ENCODE results near the gene NNMT. TPM values are rescaled to one million over a fixed set of nuclear protein-coding genes. Genes with fewer than 3 reads are reported as not detected.

The NNMT gene
- total and polyA plus RNA-seq, 9 of the 15 experiments (the other 6 are each of a cell fraction or from before 2014, with no cell fraction given) = 6.1 to 15.0 (median 11.2) TPM

DNA sequence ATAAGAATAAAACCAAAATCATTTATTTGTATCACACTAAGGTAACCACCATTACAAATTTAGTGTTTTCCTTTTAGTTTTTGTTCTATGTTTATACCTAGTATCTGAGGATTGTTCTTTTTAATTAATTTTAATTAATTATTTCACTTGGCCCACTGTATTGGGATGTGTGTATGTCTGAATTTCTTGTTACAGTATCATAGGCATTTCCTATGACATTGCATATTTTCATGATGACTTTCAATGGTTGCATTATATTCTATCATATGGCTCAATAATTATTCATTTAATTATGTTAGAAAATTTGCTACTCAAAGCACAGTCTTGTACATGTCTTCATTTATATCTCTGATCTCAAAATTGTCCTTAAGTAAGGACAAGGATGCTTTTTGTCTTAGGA is 63.1 kb downstream of the NNMT start:
- BruUV-seq (replicated peaks) = no TSS peak
- Histone ChIP-seq H3K9me1 (ENCODE audit: control insufficient read depth, insufficient read depth, low read length) (no peaks in the 10 kb centered on the region), H3K4me1 (replicated peaks in 1 of 2; ENCODE audit: control insufficient read depth in 2 of 2, insufficient read depth in 2 of 2, low read length in 2 of 2) (0 out of 5 replicates have a peak, but pooled peaks cover 0 to 6% of the 10 kb centered on the region in 2 experiments), H3K4me2 (ENCODE audit: insufficient read depth, low read length) (no peak overlapping the region), H2AFZ (ENCODE audit: low read depth, low read length) (no peak overlapping the region), H3K9me3 (replicated peaks; ENCODE audit: control insufficient read depth, insufficient read depth, low read depth, low read length) (no peaks in the 10 kb centered on the region), H3K79me2 (ENCODE audit: control insufficient read depth, insufficient read depth, low read length) (no peaks in the 10 kb centered on the region), H3K27me3 (ENCODE audit: control insufficient read depth in 2 of 2, insufficient read depth in 2 of 2, low read length in 2 of 2) (no peaks in the 10 kb centered on the region; a peak in 1 of 5 replicates), H3K27ac (ENCODE audit: extremely low read depth, low read depth, low read length) (no peak overlapping the region), H3K9ac (ENCODE audit: insufficient read depth in 1 of 2, low read depth in 2 of 2, low read length in 2 of 2) (no peak overlapping the region), H4K20me1 (replicated peaks; ENCODE audit: control insufficient read depth, insufficient read depth, low read length) (no peaks in the 10 kb centered on the region), H3K4me3 (no peak overlapping the region), H3K36me3 (ENCODE audit: control insufficient read depth, insufficient read depth, low read length) (no peaks in the 10 kb centered on the region)
- ChIA-PET POLR2A (interaction anchor here (0.6 kb wide), 1 partner anchor 88 kb away, joined by 4 read pairs; no protein-coding TSS in a partner anchor), CTCF (ENCODE audit: low intra/inter-chr PET ratio) (no interaction called here)
- in situ Hi-C loops (cut with MboI) = no loop called here
- no peak for DNase-seq (ENCODE audit: extremely low read depth in 1 of 4, low spot score in 3 of 4)
- no peak for ATAC-seq
- intact Hi-C loops (cut with micrococcal nuclease) = no loop called here
- FAIRE-seq = no peak
- TF ChIP-seq NRF1 (conservative IDR thresholded peaks at IDR 0.05 in 1 of 2, IDR thresholded peaks at IDR 0.05 in 1 of 2) (no peak), ETV1 (tag; conservative IDR thresholded peaks at IDR 0.05; ENCODE audit: low read depth) (no peak), CREB1 (IDR thresholded peaks at IDR 0.05) (no peak), CREB1 (CRISPR knock-in tag; IDR thresholded peaks at IDR 0.05) (no peak), COPS2 (conservative IDR thresholded peaks at IDR 0.05) (no peak), NR2C1 (IDR thresholded peaks at IDR 0.05) (no peak), NR2C1 (tag; IDR thresholded peaks at IDR 0.05) (no peak), ZFX (CRISPR knock-in tag; IDR thresholded peaks at IDR 0.05) (no peak), ZC3H11A (IDR thresholded peaks at IDR 0.05; ENCODE audit: low read depth, low read length) (no peak), TAF7 (tag; IDR thresholded peaks at IDR 0.05) (no peak), SRSF7 (optimal IDR thresholded peaks at IDR 0.05; ENCODE audit: low read depth, low read length) (no peak), ZNF121 (CRISPR knock-in tag; conservative IDR thresholded peaks at IDR 0.05) (no peak), FOS (IDR thresholded peaks at IDR 0.05; ENCODE audit: extremely low read depth, insufficient read length) (no peak)
- TF ChIP-seq, protein P1, sequence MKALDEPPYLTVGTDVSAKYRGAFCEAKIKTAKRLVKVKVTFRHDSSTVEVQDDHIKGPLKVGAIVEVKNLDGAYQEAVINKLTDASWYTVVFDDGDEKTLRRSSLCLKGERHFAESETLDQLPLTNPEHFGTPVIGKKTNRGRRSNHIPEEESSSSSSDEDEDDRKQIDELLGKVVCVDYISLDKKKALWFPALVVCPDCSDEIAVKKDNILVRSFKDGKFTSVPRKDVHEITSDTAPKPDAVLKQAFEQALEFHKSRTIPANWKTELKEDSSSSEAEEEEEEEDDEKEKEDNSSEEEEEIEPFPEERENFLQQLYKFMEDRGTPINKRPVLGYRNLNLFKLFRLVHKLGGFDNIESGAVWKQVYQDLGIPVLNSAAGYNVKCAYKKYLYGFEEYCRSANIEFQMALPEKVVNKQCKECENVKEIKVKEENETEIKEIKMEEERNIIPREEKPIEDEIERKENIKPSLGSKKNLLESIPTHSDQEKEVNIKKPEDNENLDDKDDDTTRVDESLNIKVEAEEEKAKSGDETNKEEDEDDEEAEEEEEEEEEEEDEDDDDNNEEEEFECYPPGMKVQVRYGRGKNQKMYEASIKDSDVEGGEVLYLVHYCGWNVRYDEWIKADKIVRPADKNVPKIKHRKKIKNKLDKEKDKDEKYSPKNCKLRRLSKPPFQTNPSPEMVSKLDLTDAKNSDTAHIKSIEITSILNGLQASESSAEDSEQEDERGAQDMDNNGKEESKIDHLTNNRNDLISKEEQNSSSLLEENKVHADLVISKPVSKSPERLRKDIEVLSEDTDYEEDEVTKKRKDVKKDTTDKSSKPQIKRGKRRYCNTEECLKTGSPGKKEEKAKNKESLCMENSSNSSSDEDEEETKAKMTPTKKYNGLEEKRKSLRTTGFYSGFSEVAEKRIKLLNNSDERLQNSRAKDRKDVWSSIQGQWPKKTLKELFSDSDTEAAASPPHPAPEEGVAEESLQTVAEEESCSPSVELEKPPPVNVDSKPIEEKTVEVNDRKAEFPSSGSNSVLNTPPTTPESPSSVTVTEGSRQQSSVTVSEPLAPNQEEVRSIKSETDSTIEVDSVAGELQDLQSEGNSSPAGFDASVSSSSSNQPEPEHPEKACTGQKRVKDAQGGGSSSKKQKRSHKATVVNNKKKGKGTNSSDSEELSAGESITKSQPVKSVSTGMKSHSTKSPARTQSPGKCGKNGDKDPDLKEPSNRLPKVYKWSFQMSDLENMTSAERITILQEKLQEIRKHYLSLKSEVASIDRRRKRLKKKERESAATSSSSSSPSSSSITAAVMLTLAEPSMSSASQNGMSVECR (CRISPR knock-in tag; IDR thresholded peaks at IDR 0.05) = no peak
- TF ChIP-seq, protein P2, sequence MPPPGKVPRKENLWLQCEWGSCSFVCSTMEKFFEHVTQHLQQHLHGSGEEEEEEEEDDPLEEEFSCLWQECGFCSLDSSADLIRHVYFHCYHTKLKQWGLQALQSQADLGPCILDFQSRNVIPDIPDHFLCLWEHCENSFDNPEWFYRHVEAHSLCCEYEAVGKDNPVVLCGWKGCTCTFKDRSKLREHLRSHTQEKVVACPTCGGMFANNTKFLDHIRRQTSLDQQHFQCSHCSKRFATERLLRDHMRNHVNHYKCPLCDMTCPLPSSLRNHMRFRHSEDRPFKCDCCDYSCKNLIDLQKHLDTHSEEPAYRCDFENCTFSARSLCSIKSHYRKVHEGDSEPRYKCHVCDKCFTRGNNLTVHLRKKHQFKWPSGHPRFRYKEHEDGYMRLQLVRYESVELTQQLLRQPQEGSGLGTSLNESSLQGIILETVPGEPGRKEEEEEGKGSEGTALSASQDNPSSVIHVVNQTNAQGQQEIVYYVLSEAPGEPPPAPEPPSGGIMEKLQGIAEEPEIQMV (tag; conservative IDR thresholded peaks at IDR 0.05; ENCODE audit: low read depth) = no peak
- TF ChIP-seq, protein P3, sequence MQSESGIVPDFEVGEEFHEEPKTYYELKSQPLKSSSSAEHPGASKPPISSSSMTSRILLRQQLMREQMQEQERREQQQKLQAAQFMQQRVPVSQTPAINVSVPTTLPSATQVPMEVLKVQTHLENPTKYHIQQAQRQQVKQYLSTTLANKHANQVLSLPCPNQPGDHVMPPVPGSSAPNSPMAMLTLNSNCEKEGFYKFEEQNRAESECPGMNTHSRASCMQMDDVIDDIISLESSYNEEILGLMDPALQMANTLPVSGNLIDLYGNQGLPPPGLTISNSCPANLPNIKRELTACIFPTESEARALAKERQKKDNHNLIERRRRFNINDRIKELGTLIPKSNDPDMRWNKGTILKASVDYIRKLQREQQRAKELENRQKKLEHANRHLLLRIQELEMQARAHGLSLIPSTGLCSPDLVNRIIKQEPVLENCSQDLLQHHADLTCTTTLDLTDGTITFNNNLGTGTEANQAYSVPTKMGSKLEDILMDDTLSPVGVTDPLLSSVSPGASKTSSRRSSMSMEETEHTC (IDR thresholded peaks at IDR 0.05) = no peak
- TF ChIP-seq, protein P4, sequence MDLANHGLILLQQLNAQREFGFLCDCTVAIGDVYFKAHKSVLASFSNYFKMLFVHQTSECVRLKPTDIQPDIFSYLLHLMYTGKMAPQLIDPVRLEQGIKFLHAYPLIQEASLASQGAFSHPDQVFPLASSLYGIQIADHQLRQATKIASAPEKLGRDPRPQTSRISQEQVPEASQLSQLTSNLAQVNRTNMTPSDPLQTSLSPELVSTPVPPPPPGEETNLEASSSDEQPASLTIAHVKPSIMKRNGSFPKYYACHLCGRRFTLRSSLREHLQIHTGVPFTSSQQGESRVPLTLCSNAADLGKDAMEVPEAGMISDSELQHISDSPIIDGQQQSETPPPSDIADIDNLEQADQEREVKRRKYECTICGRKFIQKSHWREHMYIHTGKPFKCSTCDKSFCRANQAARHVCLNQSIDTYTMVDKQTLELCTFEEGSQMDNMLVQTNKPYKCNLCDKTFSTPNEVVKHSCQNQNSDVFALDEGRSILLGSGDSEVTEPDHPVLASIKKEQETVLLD (IDR thresholded peaks at IDR 0.05) = no peak

Measured in K562 (cell line).